Measurements from ENCODE around the gene SCRN3.
"Not testable (repeated sequence)": the region's sequence is repeated elsewhere in the genome, so short reads cannot be mapped to it uniquely, and the experiment has no call there.

The SCRN3 gene

GRCh38 chr2:174395284-174395968 is at the start of gene SCRN3:
Gene SCRN3 (plus strand): TSS chr2:174395730. CDS start chr2:174398284, 2,554 bp downstream.
- DNase-seq: peak; percentile 99

GRCh38 chr2:174350018-174350417 is 45.5 kb upstream of the SCRN3 start:
- no peak for DNase-seq

GRCh38 chr2:174350593-174351181 is 44.8 kb upstream of the SCRN3 start:
- DNase-seq: no peak

GRCh38 chr2:174353004-174353403 is 42.5 kb upstream of the SCRN3 start:
- DNase-seq: no peak

GRCh38 chr2:174356347-174356746 is 39.2 kb upstream of the SCRN3 start:
- DNase-seq: no peak

- DNase-seq: not testable (repeated sequence)
Observed at GRCh38 chr2:174359663-174360062, 35.9 kb upstream of the SCRN3 start.

- no peak for DNase-seq
Observed at GRCh38 chr2:174362949-174363348, 32.6 kb upstream of the SCRN3 start.

GRCh38 chr2:174363492-174364225 is 31.9 kb upstream of the SCRN3 start:
- DNase-seq: not testable (repeated sequence)

- DNase-seq: no peak
Observed at GRCh38 chr2:174364628-174365027, 30.9 kb upstream of the SCRN3 start.

GRCh38 chr2:174365571-174365970 is 30.0 kb upstream of the SCRN3 start:
- no peak for DNase-seq

GRCh38 chr2:174368691-174369090 is 26.8 kb upstream of the SCRN3 start:
- DNase-seq: no peak

GRCh38 chr2:174376967-174377366 is 18.6 kb upstream of the SCRN3 start:
- no peak for DNase-seq

GRCh38 chr2:174383796-174384195 is 11.7 kb upstream of the SCRN3 start:
- no peak for DNase-seq

- no peak for DNase-seq
Observed at GRCh38 chr2:174385201-174385600, 10.3 kb upstream of the SCRN3 start.

- DNase-seq: not testable (repeated sequence)
Observed at GRCh38 chr2:174388706-174389105, 6.8 kb upstream of the SCRN3 start.

GRCh38 chr2:174389542-174389941 is 6.0 kb upstream of the SCRN3 start:
- no peak for DNase-seq

GRCh38 chr2:174390303-174390702 is 5.2 kb upstream of the SCRN3 start:
- DNase-seq: not testable (repeated sequence)

- no peak for DNase-seq
Observed at GRCh38 chr2:174392706-174393105, 2.8 kb upstream of the SCRN3 start.

GRCh38 chr2:174395969-174396630 is 570 bp downstream of the SCRN3 start:
- DNase-seq: peak; percentile 84

GRCh38 chr2:174397773-174398172 is 2.2 kb downstream of the SCRN3 start:
- DNase-seq: no peak

- no peak for DNase-seq
Observed at GRCh38 chr2:174399171-174399570, 3.6 kb downstream of the SCRN3 start.

GRCh38 chr2:174400853-174401252 is 5.3 kb downstream of the SCRN3 start:
- DNase-seq: no peak

GRCh38 chr2:174403628-174404027 is 8.1 kb downstream of the SCRN3 start:
- no peak for DNase-seq
